Pancreas (tissue), 10 donors: Measurements from ENCODE around the gene SPAG9. TPM values are rescaled to one million over a fixed set of nuclear protein-coding genes. Genes with fewer than 3 reads are reported as not detected.

Source experiments
- ATAC-seq, 4 donors: fragments of 200-7000 bp; cut with Tn5 transposase; one replicate each; pipeline versions ENCODE4 v1.8.0 to v1.9.1; 2020; ENCODE audit warnings: mild to moderate bottlenecking in 4 of 4, moderate library complexity in 4 of 4
- DNase-seq, 6 donors: peaks; one replicate each; pipeline ENCODE4 v3.0.0-alpha.2; 2020
- FAIRE-seq: peaks from 2 replicates; lab custom pipeline; 2012; peaks lifted over from hg19 to GRCh38; lab: Jason Lieb, UNC
- H3K27ac ChIP-seq, 4 donors: fragments of 200-600 bp; sonication (generic); 1 replicate in 3 of 4; 2 replicates in 1 of 4; pipeline versions ENCODE4 v1.5.0 to v1.8.0; 2020
- H3K27me3 ChIP-seq, 4 donors: fragments of 200-600 bp; one replicate each; pipeline ENCODE4 v1.8.0; 2021
- H3K36me3 ChIP-seq, 3 donors: fragments of 200-600 bp; sonication (generic) in 1 of 3; one replicate each; pipeline versions ENCODE4 v1.5.0 to v1.8.0; 2020 to 2021
- H3K4me1 ChIP-seq, 3 donors: fragments of 200-600 bp; one replicate each; pipeline ENCODE4 v1.8.0; 2021
- H3K4me3 ChIP-seq, 4 donors: fragments of 200-600 bp; sonication (generic) in 2 of 4; one replicate each; pipeline versions ENCODE4 v1.5.0 to v1.8.0; 2020 to 2021
- H3K9me3 ChIP-seq, 4 donors: fragments of 200-600 bp; one replicate each; pipeline ENCODE4 v1.8.0; 2021
- CTCF ChIP-seq, 4 donors: fragments of 200-600 bp; sonication (generic) in 3 of 4; IDR thresholded peaks; one replicate each; pipeline versions ENCODE4 v1.5.0 to v1.8.0; 2021; ENCODE audit warnings: antibody characterized with exemption in 4 of 4
- WGBS, 2 donors: extraction: QIAGEN DNeasy Blood & Tissue Kit; methylation state at CpG; one replicate each; pipeline ENCODE4 v1.1.7; 2013; 5-methylcytosine and 5-hydroxymethylcytosine counted together
- intact Hi-C, 3 donors: fragments of 100-400 bp; cut with DNase I; formaldehyde crosslinking; loops; one replicate each; pipeline versions ENCODE4 v1.11.1 to v1.14.2; 2022
- polyA plus RNA-seq, 2 donors: library from polyadenylated mRNA; stranded (reverse); fragments of 200-250 nt; gene quantifications; one replicate each; pipeline ENCODE4 v1.2.3, GENCODE V29; 2013
- total RNA-seq, 6 donors: library from RNA; stranded (reverse); fragmentation: NEBNext Ultra II Directional in 4 of 6; extraction: Animal tissue kit (Norgen Biotek cat#: 25700) in 4 of 6; gene quantifications; one replicate each; pipeline versions ENCODE4 v1.2.1 to v1.2.4, GENCODE V29; 2021 to 2023
- donor health status: healthy with polysubstance abuse.
- donor health status: DM: no; HTN: no; CAD: no; lungs with moderate emphysema.
- donor health status: DM: no; HTN: no; CAD: no.
- donor health status: control.
- donor health status: control.
- donor health status: Bipolar disorder and iron deficiency.
- donor health status: DM: yes; HTN: yes; CAD: no.
- donor health status: DM: no; HTN: no; CAD: no.
- donor health status: DM: no; HTN: no; CAD: no.
- donor health status: DM: yes; HTN: yes; CAD: no.

Gene SPAG9
- total and polyA plus RNA-seq, 8 donors: 18.7 to 56.1 (median 39.7) TPM

- no peaks in the 10 kb centered on the region for H3K27me3 ChIP-seq
- peaks cover 0 to 25% (median 8%) of the 10 kb centered on the region in 3 donors for H3K36me3 ChIP-seq
- peak within 1 kb of the TSS; percentile 87 to 90 (median 90) for H3K27ac ChIP-seq
- WGBS, 2 donors: 0% methylated on average over 75 to 98 of the region's 98 CpGs
- peak; percentile 89 to 96 (median 92) for DNase-seq
- no peak for FAIRE-seq
- no peak for TF ChIP-seq CTCF (IDR thresholded peaks at IDR 0.05)
- ATAC-seq: peak; percentile 92 to 97 (median 94)
- intact Hi-C loops: no loop called here
- H3K4me1 ChIP-seq: no peaks in the 10 kb centered on the region
- peak within 1 kb of the TSS; percentile 87 to 99 (median 96) for H3K4me3 ChIP-seq
- H3K9me3 ChIP-seq: no peaks in the 10 kb centered on the region
These were observed 45.7 kb upstream of the SPAG9 start, which contains the start of gene NME2 for GRCh38 chr17:51166198-51166986. Gene NME2, plus strand, starts transcription at chr17:51166411. Its CDS starts 420 bp downstream, at chr17:51166831.

GRCh38 chr17:51165680-51166197 lies 45.1 kb upstream of the SPAG9 start:
- peaks cover 0 to 24% (median 8%) of the 10 kb centered on the region in 3 donors for H3K36me3 ChIP-seq

GRCh38 chr17:51164911-51165679 lies 44.4 kb upstream of the SPAG9 start:
- Histone ChIP-seq H3K4me1 (no peaks in the 10 kb centered on the region), H3K27me3 (no peaks in the 10 kb centered on the region), H3K4me3 (peak overlapping the region in 3 of 4 donors; percentile 87 to 99 (median 95)), H3K9me3 (no peaks in the 10 kb centered on the region), H3K36me3 (peaks cover 0 to 19% (median 5%) of the 10 kb centered on the region in 3 donors), H3K27ac (peak overlapping the region; percentile 87 to 90 (median 90))
- intact Hi-C loops: no loop called here
- no peak for TF ChIP-seq CTCF (IDR thresholded peaks at IDR 0.05)
- ATAC-seq (peak in 2 of 4 donors; percentile 0 to 3), FAIRE-seq (no peak), DNase-seq (peak in 4 of 6 donors; percentile 41 to 73 (median 42))
- WGBS, 2 donors: 54 to 55% methylated on average over 16 of the region's 16 CpGs

More at GRCh38 chr17:51165680-51166197, 45.1 kb upstream of the SPAG9 start:
- ATAC-seq: peak; percentile 5 to 15 (median 10)
- TF ChIP-seq CTCF (IDR thresholded peaks at IDR 0.05): no peak
- intact Hi-C loops: no loop called here
- Histone ChIP-seq H3K9me3 (no peaks in the 10 kb centered on the region), H3K27ac (peak overlapping the region; percentile 87 to 90 (median 90)), H3K4me1 (no peaks in the 10 kb centered on the region), H3K27me3 (no peaks in the 10 kb centered on the region), H3K4me3 (peak overlapping the region; percentile 87 to 99 (median 96))
- peak in 3 of 6 donors; percentile 54 to 76 (median 64) for DNase-seq
- WGBS, 2 donors: 6 to 9% methylated on average over 21 of the region's 21 CpGs
- no peak for FAIRE-seq

GRCh38 chr17:51161541-51161940 lies 40.9 kb upstream of the SPAG9 start:
- no peak for DNase-seq
- Histone ChIP-seq H3K36me3 (peaks cover 0 to 12% (median 4%) of the 10 kb centered on the region in 3 donors), H3K9me3 (no peaks in the 10 kb centered on the region), H3K4me1 (no peaks in the 10 kb centered on the region), H3K27me3 (no peaks in the 10 kb centered on the region), H3K27ac (no peak overlapping the region), H3K4me3 (no peak overlapping the region)
- 85 to 91% methylated on average over 3 of the region's 3 CpGs for WGBS, 2 donors
- ATAC-seq: no peak
- no peak for FAIRE-seq
- intact Hi-C loops: no loop called here
- TF ChIP-seq CTCF (IDR thresholded peaks at IDR 0.05): no peak
